ENCODE measurements around the gene SORBS2. TPM values are rescaled to one million over a fixed set of nuclear protein-coding genes. Genes with fewer than 3 reads are reported as not detected.

Gene SORBS2
- total RNA-seq, 1 donor from 2014 or later = 1.1 TPM

DNA sequence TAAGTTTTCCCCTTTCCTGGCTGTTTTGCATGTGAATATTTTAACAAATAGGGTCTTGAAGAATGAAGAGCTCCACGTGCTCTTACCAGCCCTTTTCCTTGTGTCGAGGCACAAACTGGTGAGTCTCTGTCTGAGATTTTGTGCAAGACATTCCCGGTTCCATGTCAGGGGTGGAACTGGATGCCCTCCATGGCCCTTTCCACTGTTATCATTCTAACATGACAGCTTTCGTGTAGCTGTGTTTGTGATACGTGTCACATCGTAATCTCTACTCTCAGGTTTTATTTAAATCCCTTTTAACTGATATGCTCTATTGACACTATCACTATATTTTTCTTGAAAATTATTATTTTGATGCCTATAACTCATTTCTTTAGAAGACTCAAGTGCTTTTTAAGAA, 130.4 kb downstream of the SORBS2 start:
- TF ChIP-seq, protein P1, sequence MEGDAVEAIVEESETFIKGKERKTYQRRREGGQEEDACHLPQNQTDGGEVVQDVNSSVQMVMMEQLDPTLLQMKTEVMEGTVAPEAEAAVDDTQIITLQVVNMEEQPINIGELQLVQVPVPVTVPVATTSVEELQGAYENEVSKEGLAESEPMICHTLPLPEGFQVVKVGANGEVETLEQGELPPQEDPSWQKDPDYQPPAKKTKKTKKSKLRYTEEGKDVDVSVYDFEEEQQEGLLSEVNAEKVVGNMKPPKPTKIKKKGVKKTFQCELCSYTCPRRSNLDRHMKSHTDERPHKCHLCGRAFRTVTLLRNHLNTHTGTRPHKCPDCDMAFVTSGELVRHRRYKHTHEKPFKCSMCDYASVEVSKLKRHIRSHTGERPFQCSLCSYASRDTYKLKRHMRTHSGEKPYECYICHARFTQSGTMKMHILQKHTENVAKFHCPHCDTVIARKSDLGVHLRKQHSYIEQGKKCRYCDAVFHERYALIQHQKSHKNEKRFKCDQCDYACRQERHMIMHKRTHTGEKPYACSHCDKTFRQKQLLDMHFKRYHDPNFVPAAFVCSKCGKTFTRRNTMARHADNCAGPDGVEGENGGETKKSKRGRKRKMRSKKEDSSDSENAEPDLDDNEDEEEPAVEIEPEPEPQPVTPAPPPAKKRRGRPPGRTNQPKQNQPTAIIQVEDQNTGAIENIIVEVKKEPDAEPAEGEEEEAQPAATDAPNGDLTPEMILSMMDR (IDR thresholded peaks at IDR 0.05; ENCODE audit: insufficient read depth, low read length, severe bottlenecking) = no peak
- Histone ChIP-seq H3K4me3 (ENCODE audit: low read depth, low read length) (no peak overlapping the region), H3K36me3 (ENCODE audit: control insufficient read depth, insufficient read depth, low read length) (no peaks in the 10 kb centered on the region), H3K27me3 (ENCODE audit: control insufficient read depth, insufficient read depth, low read length) (no peaks in the 10 kb centered on the region)
- FAIRE-seq (no peak), DNase-seq (ENCODE audit: low read depth) (no peak)

DNA sequence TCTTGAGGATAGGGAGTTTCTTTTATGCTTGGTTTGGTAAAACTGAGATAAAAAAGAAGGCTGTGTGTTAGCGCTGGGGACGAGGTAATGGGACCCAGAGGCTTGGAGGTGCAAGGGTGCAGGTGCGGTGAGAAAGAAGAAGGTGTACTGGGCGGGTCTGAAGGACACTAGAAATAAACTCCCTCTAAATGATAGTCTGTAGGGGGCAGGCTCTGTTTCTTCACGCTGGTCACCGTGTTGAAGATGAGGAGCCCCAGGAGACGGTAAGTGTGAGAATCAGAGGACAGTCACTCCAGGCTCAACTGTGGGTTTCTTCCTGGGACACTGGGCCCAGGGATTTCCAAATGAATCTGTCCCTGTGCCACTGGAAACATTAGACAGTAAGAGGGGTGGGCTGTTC, 131.4 kb downstream of the SORBS2 start:
- FAIRE-seq = no peak

DNA sequence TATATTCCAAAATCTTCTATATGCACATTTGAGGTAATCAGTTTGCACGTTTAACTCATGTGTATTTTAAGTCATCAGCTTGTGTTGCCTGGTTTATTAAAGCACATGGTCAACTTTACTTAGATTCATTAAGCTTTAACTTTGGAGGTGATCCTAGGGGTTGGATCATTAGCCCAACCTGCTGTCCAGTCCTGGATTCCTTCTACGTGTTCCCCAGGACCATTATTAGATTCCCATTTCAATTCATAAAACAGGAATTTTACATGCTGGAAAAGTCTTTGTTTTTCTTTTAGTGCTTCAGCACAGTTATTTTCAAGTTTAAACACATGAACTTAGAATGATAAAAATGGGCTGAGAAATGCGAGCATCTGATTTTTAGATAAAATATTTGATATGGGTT, 132.5 kb downstream of the SORBS2 start:
- Histone ChIP-seq H3K27me3 (ENCODE audit: control insufficient read depth, insufficient read depth, low read length) (no peaks in the 10 kb centered on the region), H3K36me3 (ENCODE audit: control insufficient read depth, insufficient read depth, low read length) (no peaks in the 10 kb centered on the region), H3K4me3 (ENCODE audit: low read depth, low read length) (no peak overlapping the region)
- no peak for FAIRE-seq
- TF ChIP-seq, protein P1 (IDR thresholded peaks at IDR 0.05; ENCODE audit: insufficient read depth, low read length, severe bottlenecking) = no peak
- DNase-seq (ENCODE audit: low read depth) = no peak

More for the DNA sequence above, 131.4 kb downstream of the SORBS2 start:
- no peaks in the 10 kb centered on the region for H3K36me3 ChIP-seq (ENCODE audit: control insufficient read depth, insufficient read depth, low read length)
- DNase-seq (ENCODE audit: low read depth) = no peak
- TF ChIP-seq, protein P1 (IDR thresholded peaks at IDR 0.05; ENCODE audit: insufficient read depth, low read length, severe bottlenecking) = no peak
- no peaks in the 10 kb centered on the region for H3K27me3 ChIP-seq (ENCODE audit: control insufficient read depth, insufficient read depth, low read length)
- no peak overlapping the region for H3K4me3 ChIP-seq (ENCODE audit: low read depth, low read length)

DNA sequence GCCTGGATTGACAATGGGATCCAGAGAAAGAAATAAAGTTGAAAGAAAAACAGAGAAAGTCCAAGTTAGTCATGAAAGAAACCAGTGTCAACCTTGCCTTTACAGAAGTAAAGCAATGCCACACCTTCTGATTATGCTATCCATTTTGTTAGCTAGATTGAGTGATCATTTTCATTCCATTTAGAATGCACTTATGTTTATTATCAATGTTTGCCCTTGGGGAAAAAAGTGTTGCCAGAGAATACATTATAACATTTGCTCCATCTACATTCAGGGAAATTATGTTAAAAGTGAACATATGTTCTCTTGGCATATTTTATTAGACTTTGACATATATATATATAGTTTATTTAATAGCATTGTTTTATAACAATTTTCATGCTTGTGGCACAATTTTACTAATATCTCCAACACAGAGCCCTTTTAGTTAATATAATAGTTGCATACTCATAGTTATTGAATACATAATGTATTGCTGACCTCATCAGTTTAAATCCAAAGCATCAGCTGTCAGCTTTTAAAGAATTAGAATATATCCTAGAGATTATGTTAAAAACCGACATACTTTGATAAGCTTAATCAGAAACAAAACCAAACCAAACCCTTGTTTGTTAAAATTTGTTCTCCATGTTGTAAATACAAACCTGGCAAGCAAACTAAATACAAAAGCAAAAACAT, 134.2 kb downstream of the SORBS2 start:
- no peaks in the 10 kb centered on the region for H3K27me3 ChIP-seq (ENCODE audit: control insufficient read depth, insufficient read depth, low read length)
- DNase-seq (ENCODE audit: low read depth) (no peak), FAIRE-seq (no peak)
- H3K36me3 ChIP-seq (ENCODE audit: control insufficient read depth, insufficient read depth, low read length) = no peaks in the 10 kb centered on the region
- H3K4me3 ChIP-seq (ENCODE audit: low read depth, low read length) = no peak overlapping the region
- TF ChIP-seq, protein P1 (IDR thresholded peaks at IDR 0.05; ENCODE audit: insufficient read depth, low read length, severe bottlenecking) = no peak

DNA sequence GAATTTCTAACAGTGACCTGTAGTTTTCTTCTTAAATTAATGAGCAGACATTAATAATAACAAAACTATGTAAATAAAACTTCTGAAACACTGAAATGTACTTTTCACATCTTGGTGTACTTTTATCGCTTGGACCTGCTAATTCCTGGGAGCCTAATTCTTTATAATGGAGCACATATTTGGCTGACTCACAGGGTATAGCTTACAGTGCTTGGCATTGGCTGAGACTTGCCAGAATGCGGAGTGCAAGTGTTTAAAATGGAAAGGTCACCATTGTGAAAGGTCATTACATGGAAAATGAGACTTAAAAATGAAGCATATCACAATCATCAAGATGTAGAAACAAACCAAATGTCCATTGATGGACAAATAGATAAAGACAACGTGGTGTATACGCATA, 139.4 kb downstream of the SORBS2 start:
- Histone ChIP-seq H3K27me3 (ENCODE audit: control insufficient read depth, insufficient read depth, low read length) (no peaks in the 10 kb centered on the region), H3K4me3 (ENCODE audit: low read depth, low read length) (no peak overlapping the region), H3K36me3 (ENCODE audit: control insufficient read depth, insufficient read depth, low read length) (no peaks in the 10 kb centered on the region)
- no peak for DNase-seq (ENCODE audit: low read depth)
- TF ChIP-seq, protein P1 (IDR thresholded peaks at IDR 0.05; ENCODE audit: insufficient read depth, low read length, severe bottlenecking) = no peak
- no peak for FAIRE-seq

DNA sequence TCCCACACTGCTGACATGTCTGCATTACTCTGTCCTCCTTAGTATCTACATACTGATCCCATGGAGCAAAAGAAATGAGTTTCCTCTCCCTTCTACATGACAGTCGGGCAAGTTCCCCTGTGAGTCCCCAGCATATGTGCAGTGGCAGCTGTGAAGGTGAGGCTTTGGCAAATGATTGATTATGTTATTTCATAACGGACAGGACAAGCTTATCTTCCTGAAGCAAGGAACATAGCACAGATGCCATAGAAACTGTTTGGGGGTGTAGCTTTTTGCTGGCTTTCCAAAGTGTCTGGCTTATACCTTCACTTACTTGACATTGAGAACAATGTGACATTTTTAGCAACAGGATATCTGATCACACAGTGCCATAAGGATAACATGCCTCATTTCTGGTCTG, 139.8 kb downstream of the SORBS2 start:
- Histone ChIP-seq H3K4me3 (ENCODE audit: low read depth, low read length) (no peak overlapping the region), H3K36me3 (ENCODE audit: control insufficient read depth, insufficient read depth, low read length) (no peaks in the 10 kb centered on the region), H3K27me3 (ENCODE audit: control insufficient read depth, insufficient read depth, low read length) (no peaks in the 10 kb centered on the region)
- DNase-seq (ENCODE audit: low read depth) = no peak
- TF ChIP-seq, protein P1 (IDR thresholded peaks at IDR 0.05; ENCODE audit: insufficient read depth, low read length, severe bottlenecking) = no peak
- no peak for FAIRE-seq
